Caki2 (cell line): ENCODE measurements around the gene PPP1R9A. TPM values are rescaled to one million over a fixed set of nuclear protein-coding genes. Genes with fewer than 3 reads are reported as not detected.
"Not testable (repeated sequence)": the region's sequence is repeated elsewhere in the genome, so short reads cannot be mapped to it uniquely, and the experiment has no call there.

Source experiments
- DNase-seq: peaks from one replicate; pipeline ENCODE4 v3.0.0-alpha.2; 2015; ENCODE audit warnings: low read depth
- in situ Hi-C: cut with HindIII; loops from 2 replicates; pipeline ENCODE4 v1.10.0; 2016; ENCODE audit warnings: low sequenced_read_pairs, low pct_unique_long_range_greater_than_20kb, mixed read lengths
- total RNA-seq: library from RNA; depleted of rRNA; stranded (reverse); fragments of >200 nt; shearing (Covaris generic); gene quantifications from 2 replicates; pipeline ENCODE4 v1.2.3, GENCODE V29; 2014; ENCODE audit warnings: low replicate concordance

Gene PPP1R9A
- total RNA-seq, 1 experiment from 2014 or later = 10.8 TPM

DNA sequence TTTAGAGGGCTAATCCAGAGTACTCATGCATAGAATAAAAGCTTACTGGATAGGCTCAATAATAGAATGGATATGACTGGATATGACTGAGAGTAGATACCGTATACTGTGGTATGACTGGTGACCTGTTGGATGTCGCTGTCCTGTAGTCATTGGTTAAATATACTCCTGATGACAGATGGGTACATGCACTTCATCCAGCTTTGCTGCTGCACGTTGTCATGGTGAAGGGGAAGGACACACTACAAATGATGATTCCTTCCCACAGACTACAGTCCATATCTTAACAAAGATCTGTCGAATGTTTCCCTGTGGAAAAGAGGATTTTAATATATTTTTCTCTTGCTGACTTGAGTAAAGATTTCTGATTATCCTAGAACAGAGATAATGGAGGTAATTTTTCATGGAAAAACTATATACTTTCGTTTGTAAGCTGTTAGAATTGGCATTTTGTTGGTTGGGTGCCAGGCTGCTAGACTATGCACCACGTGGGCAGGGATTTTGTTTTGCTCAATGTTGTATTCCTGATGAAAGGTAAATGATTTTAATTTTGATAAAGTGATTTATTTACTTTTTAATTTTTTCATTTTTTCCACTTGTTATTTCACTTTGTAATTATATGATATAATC is 97.3 kb downstream of the PPP1R9A start:
- in situ Hi-C loops = no loop called here
- DNase-seq = peak; percentile 87

DNA sequence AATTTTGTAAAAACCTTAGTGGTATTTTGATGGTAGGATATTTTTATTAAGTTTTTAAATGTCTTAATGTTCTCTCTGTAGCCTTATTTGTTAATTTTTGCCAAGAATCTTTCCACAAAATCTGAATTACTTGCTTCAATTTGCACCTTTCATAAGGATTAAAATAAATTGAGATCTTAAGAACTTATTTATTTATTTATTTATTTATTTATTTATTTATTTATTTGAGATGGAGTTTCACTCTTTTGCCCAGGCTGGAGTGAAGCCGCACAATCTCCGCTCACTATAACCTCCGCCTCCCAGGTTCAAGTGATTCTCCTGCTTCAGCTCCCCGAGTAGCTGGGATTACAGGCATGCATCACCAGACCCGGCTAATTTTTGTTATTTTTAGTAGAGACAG is 98.6 kb downstream of the PPP1R9A start:
- no peak for DNase-seq
- in situ Hi-C loops = no loop called here

DNA sequence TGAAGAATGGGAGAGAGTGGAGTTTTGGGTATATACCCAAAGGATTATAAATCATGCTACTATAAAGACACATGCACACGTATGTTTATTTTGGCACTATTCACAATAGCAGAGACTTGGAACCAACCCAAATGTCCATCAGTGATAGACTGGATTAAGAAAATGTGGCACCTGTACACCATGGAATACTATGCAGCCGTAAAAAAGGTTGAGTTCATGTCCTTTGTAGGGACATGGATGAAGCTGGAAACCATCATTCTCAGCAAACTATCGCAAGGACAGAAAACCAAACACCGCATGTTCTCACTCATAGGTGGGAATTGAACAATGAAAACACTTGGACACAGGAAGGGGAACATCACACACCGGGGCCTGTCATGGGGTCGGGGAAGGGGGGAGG is 101.4 kb downstream of the PPP1R9A start:
- DNase-seq, in situ Hi-C loops: not testable (repeated sequence)

DNA sequence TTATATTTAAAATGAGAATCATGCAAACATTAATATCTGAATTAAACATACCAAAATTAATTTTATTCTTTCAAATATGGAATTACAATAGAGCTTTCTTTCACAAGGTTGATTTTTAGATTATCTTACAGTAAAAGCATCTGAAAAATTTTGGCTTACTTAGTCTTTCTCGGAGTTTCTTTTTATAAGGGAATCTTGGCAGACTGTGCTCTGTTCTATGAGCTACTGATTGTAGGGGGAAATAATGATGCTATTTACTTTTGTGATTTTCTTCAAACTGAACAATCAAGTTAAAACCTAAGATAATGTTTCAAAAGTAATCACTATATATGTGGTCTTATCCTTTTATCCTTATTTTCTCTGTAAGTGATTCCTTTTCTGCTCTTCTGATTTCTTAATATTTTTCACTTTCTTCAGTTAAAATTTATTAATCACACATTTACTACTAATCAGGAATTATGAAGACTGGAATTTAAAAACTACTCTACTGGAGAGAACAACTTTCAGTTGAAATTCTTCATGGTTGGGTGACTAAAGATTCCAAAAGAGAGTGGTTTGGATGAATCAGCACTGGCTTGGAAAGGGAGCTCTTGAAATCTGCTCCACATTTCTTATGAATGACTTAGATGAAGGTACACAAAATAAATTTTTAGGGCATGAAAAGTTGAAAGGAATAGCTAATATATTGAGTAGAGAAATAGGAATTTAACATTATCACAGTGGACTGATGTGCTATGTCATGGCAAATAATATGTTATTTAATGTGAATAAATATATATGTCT is 103.9 kb downstream of the PPP1R9A start:
- in situ Hi-C loops = no loop called here

DNA sequence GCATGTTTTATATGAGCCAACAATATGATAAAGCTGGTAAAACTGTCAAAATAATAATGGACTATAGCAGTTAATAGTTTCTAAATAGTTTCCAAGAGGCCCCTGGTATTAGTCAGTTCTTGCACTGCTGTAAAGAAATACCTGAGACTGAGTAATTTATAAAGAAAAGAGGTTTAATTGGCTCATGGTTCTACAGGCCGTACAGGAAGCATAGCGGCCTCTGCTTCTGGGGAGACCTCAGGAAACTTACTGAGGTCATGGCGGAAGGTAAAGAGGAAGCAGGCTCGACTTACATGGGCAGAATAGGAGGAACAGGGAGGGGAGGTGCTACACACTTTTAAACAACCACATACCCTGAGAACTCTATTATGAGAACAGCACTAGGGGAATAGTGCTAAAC is 104.6 kb downstream of the PPP1R9A start:
- DNase-seq = peak; percentile 55
- in situ Hi-C loops = no loop called here

More for the DNA sequence above, 103.9 kb downstream of the PPP1R9A start:
- peak; percentile 72 for DNase-seq

DNA sequence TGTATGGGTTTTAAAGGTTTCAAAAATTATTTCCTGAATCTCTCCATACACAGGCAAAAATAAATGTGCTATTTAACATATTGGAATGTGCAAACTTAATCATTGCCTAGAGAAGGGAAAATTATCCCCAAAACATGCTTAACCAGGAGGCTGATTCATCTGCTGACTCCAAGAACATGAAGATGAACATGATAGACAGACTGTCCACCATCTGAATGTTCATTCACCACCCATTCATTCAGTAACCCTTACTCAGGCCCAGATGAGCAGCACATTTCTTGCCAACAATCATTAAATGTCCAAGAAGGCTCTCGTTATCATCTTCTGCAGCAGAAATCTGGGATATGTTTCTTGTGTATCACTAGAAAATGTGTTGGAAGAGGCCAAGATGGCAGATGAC is 110.6 kb downstream of the PPP1R9A start:
- in situ Hi-C loops = no loop called here
- DNase-seq = no peak

DNA sequence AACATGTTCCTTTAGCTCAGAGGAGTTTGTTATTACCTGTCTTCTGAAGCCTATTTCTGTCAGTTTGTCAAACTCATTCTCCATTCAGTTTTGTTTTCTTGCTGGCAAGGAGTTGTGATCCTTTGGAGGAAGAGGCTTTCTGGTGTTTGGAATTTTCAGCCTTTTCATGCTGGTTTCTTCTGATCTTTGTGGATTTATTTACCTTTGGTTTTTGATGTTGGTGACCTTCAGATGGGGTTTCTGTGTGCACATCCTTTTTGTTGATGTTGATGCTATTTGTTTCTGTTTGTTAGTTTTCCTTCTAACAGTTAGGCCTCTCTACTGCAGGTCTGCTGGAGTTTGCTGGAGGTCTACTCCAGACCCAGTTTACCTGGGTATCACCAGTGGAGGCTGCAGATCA is 118.6 kb downstream of the PPP1R9A start:
- no peak for DNase-seq
- in situ Hi-C loops = no loop called here

DNA sequence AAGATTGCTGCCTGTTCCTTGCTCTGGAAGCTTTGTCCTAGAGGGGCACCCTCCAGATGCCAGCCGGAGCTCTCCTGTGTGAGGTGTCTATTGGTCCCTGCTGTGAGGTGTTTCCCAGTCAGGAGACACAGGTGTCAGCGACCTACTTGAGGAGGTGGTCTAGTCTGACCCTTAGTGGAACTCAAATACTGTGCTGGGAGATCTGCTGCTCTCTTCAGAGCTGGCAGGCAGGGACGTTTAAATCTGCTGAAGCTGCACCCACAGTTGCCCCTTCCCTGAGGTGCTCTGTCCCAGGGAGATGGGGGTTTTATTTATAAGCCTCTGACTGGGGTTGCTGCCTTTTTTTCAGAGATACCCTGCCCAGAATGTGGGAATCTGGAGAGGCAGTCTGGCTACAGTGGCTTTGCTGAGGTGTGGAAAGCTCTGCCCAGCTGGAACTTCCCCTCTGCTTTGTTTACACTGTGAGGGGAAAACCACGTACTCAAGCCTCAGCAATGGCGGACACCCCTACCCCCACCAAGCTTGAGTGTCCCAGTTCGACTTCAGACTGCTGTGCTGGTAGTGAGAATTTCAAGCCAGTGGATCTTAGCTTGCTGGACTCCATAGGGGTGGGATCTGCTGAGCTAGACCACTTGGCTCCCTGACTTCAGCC is 119.2 kb downstream of the PPP1R9A start:
- no peak for DNase-seq
- in situ Hi-C loops = no loop called here

DNA sequence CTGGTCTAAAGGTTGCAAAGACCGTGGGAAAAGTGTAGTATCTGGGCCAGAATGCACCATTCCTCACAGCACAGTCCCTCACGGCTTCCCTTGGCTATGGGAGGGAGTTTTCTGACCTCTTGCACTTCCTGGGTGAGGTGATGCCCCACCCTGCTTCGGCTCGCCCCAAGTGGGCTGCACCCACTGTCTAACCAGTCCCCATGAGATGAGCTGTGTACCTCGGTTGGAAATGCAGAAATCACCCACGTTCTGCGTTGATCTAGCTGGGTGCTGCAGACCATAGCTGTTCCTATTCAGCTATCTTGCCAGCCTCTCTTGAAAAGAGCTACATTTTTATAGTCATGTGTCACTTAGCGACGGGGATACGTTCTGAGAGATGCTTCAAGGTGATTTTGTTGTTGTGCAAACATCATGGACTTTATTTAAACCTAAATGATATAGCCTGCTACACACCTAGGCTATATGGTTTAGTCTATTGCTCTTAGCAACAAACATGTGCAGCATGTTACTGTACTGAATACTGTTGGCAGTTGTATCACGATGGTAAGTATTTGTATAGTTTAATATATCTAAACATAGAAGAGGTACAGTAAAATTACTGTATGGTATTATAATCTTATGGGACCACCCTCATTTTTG is 120.0 kb downstream of the PPP1R9A start:
- no peak for DNase-seq
- in situ Hi-C loops = no loop called here

DNA sequence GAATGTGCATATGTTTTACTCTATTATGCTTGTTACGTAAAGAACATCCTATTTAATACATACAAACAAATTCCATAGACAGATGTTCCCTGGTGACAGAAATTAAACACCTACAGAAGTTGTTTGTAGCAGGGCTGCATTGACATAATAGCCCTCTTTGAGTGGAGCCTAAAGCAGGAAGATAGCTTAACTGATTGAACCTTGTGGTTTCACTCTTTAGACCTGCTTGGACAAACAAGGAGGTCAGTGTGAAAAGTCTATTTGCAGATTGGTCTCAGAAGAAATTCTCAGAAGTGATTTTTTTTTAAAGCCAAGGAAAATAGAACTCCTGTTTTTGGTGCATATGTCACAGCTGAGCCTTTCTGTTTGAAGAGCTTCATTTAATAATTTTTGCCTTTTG is 121.3 kb downstream of the PPP1R9A start:
- no peak for DNase-seq
- in situ Hi-C loops = no loop called here

DNA sequence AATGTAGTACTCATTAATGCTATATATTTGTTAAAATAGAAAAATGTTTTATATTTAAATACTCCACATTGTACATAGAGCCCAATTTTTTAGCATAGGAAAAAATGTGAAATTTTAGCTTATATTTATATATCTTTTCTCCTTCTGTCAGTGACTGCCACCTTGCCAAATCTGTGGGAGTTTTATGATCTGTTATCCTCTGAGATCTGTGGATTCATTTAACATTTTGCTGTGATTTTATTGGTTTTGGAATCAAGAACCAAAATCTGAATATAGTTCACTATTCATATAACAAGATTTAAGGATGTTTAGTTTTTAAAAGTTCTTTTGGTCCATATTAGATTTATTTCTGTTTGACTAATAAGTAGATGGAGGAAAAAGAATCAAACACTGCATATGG is 127.9 kb downstream of the PPP1R9A start:
- in situ Hi-C loops = no loop called here
- DNase-seq = no peak

DNA sequence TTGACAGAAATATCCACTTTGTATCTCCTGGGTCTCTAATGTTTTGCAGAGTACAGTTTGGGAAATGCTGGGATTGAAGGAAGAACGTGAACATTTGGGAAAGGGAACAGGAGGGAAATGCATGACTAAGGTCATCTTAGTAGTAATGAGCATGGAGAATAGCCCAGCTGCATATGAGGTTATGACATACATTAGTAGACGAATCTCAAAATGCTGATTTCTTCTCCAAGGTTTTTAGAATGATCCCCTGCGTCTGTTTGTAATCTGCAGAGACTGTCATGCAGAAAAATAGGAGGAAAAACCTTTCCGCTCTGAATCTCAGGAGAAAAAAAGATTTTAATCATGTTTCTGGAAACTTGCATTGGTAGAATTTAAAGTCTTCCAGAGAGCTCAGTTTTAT is 133.6 kb downstream of the PPP1R9A start:
- in situ Hi-C loops = no loop called here
- no peak for DNase-seq

DNA sequence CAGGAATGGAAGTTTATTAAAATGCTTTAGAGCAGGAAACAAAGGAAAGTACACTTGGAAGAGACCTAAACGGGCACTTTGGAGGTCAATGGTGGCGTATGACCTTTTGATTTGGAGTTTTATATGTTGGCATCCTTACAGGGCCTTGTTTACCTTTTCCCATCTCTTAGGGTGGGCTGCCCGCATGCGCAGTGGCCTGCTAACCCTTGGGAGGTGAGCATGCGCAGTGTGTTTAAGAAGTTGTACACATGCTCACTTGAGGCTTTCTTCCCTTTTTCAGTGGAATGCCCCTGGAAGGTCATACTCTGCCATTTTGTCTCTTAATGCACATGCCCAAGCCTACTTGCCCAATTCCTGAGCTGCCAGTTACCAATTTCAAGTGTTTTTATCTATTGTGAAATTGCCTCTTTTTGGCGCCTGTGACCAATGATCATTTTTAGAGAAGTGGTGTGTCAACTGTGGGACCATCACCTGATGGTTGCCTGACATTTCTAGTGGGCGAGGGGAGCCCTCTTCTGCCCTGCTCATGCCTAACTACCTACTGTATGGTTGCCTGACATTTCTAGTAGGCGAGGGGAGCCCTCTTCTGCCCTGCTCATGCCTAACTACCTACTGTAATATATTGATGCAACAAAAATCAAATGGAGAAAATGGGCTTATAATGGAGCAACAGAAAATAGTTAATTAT is 138.0 kb downstream of the PPP1R9A start:
- peak; percentile 45 for DNase-seq
- in situ Hi-C loops = no loop called here

DNA sequence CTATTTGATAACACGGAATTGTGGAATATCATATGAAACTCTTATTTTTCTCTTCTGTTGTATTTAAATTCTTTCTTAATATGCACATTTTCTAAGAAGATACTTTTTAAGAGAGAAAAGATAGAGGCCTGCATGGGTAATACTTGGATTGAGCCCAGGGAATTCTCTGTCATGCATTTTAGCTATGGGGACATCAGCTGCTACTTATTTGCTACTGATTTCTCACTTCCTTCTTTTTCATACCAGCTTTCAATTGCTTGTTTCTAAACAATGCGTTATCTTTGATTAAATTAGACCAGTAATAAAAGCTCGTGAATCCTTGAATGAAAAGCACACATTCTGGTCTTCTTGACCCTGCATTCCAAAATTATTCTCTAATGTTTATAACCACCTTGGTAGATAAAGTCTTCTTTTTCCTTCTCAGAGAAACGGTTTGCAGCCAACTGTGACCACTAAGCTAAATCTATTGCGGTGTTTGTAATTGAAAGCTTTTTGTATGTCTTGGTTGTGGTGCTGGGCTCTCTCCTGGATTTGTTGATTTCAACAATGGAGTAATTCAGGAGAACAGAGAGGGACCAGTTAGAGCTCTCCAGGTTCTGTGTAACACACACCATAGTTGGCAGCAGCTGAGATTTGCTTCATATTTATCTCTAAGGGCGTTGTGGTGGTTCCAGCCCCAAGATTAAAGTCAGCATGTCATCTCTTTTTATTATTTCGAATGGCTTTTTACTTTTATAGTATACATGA is 139.3 kb downstream of the PPP1R9A start:
- in situ Hi-C loops = no loop called here
- DNase-seq = peak; percentile 40

DNA sequence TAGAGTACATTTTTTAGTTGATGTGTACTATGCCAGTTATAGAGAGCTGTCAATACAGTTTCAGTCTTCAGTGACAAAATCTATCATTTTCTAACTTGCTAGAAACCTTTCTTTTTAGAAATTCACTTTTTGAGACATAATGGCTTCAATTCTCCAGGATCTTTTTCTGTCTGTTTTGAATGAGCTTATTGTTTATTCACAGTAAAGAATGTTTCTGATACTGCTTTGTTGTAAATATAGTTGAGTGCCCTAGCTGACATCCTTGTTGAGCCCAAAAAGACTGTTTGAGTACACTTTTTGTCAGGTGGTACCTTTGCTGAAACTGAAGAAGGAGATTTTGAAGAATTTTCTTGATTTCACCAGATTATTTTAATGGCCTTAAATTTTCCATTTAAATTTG is 139.9 kb downstream of the PPP1R9A start:
- in situ Hi-C loops = no loop called here
- DNase-seq = no peak

DNA sequence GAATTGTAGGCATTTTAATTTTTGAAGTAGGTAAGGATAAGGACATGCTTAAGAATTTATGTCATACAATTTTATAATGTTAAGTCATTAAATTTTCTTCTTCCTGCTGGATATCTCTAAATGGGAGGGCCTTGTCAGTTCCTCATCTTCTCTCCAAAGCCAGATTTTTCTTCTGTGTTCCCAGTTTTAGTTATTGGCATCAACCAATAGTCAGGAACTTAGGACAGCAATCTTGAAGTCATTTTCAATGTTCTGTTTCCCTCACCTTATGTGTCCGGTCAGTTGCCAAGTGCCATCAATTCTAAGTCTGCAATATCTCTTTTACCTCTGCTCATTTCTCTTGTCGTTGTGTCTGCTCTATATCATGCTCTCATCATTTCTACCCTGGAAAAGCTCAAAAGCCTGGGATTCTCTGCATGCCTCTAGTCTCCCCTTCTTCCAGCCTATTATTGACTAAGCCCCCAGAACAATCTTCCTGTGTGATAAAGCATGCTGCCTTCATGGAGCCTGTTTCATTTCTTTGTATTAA is 145.2 kb downstream of the PPP1R9A start:
- in situ Hi-C loops = no loop called here
- DNase-seq = no peak

DNA sequence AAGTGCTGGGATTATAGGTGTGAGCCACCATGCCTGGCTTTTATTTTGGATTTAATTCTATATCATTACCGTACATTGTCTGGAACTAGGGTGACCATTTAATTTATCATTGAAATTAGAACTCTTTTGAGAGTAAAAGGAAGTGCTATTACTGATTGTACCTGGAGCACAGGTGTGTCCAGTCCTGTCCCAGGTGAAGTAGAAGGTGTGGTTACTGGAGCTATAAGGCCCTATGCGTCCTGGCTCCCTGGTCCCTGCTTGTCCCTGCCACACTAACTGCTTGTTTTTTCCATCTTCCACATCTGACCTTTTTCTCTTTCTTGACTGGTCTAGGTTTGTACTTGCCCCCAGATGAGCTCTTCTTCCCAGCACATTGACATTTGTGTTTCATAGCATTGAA is 147.0 kb downstream of the PPP1R9A start:
- in situ Hi-C loops = no loop called here
- DNase-seq = no peak

DNA sequence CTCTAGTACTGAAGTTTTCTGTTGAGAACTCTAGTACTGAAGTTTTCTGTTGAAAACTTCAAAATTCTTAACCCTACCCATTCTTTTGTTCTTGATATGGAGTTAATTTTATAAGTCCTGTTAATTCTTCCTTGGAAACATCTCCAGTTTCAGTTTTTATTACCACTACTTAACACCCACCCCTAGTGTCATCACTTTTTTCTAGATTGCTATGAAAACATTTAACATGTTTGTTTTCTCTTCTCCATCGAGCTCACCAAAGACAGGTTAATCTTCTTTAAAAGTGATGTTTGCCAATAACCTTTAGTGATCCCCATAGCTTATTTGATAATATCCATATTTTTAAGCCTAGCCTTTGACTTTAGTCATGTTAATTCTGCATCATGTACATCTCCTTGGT is 147.9 kb downstream of the PPP1R9A start:
- in situ Hi-C loops = no loop called here
- no peak for DNase-seq
